RKO (cell line): ENCODE results near the gene PHACTR4.
"Not testable (repeated sequence)": the region's sequence is repeated elsewhere in the genome, so short reads cannot be mapped to it uniquely, and the experiment has no call there.

Source experiments
- DNase-seq: peaks from one replicate; pipeline ENCODE4 v3.0.0-alpha.2; 2016; ENCODE audit warnings: low spot score

PHACTR4 gene

GRCh38 chr1:28371010-28371377, 1.5 kb downstream of the PHACTR4 start:
- peak; percentile 26 for DNase-seq

- DNase-seq: not testable (repeated sequence)
Measured at GRCh38 chr1:28373450-28373849, 3.9 kb downstream of the PHACTR4 start.

GRCh38 chr1:28374297-28374696, 4.8 kb downstream of the PHACTR4 start:
- no peak for DNase-seq

- DNase-seq: not testable (repeated sequence)
Measured at GRCh38 chr1:28375598-28375997, 6.1 kb downstream of the PHACTR4 start.

GRCh38 chr1:28376195-28376594, 6.7 kb downstream of the PHACTR4 start:
- not testable (repeated sequence) for DNase-seq

GRCh38 chr1:28378906-28379305, 9.4 kb downstream of the PHACTR4 start:
- DNase-seq: no peak

- no peak for DNase-seq
Measured at GRCh38 chr1:28380394-28380793, 10.9 kb downstream of the PHACTR4 start.

- not testable (repeated sequence) for DNase-seq
Measured at GRCh38 chr1:28383785-28384184, 14.2 kb downstream of the PHACTR4 start.

- DNase-seq: peak; percentile 67
Measured at GRCh38 chr1:28392027-28392652, 22.6 kb downstream of the PHACTR4 start.

GRCh38 chr1:28394136-28394535, 24.6 kb downstream of the PHACTR4 start:
- no peak for DNase-seq

GRCh38 chr1:28395181-28395580, 25.6 kb downstream of the PHACTR4 start:
- no peak for DNase-seq

GRCh38 chr1:28401760-28402159, 32.2 kb downstream of the PHACTR4 start:
- DNase-seq: no peak

- DNase-seq: no peak
Measured at GRCh38 chr1:28409090-28409489, 39.5 kb downstream of the PHACTR4 start.

- DNase-seq: no peak
Measured at GRCh38 chr1:28411656-28412055, 42.1 kb downstream of the PHACTR4 start.

- no peak for DNase-seq
Measured at GRCh38 chr1:28412731-28413130, 43.2 kb downstream of the PHACTR4 start.

GRCh38 chr1:28416509-28417194, 47.1 kb downstream of the PHACTR4 start:
- peak; percentile 30 for DNase-seq

GRCh38 chr1:28417441-28417922, 47.9 kb downstream of the PHACTR4 start:
- peak; percentile 87 for DNase-seq

GRCh38 chr1:28417926-28418637, 48.5 kb downstream of the PHACTR4 start:
- DNase-seq: no peak

GRCh38 chr1:28421744-28422143, 52.2 kb downstream of the PHACTR4 start:
- no peak for DNase-seq

- no peak for DNase-seq
Measured at GRCh38 chr1:28426831-28427230, 57.3 kb downstream of the PHACTR4 start.

- DNase-seq: no peak
Measured at GRCh38 chr1:28428012-28428411, 58.5 kb downstream of the PHACTR4 start.

GRCh38 chr1:28428990-28429520, 59.5 kb downstream of the PHACTR4 start:
- DNase-seq: no peak
